EL (cell line): ENCODE measurements around the gene IL12RB1.
"Not testable (repeated sequence)": the region's sequence is repeated elsewhere in the genome, so short reads cannot be mapped to it uniquely, and the experiment has no call there.

Source experiments
- DNase-seq: peaks from one replicate; pipeline ENCODE4 v3.0.0-alpha.2; 2016

The IL12RB1 gene

DNA sequence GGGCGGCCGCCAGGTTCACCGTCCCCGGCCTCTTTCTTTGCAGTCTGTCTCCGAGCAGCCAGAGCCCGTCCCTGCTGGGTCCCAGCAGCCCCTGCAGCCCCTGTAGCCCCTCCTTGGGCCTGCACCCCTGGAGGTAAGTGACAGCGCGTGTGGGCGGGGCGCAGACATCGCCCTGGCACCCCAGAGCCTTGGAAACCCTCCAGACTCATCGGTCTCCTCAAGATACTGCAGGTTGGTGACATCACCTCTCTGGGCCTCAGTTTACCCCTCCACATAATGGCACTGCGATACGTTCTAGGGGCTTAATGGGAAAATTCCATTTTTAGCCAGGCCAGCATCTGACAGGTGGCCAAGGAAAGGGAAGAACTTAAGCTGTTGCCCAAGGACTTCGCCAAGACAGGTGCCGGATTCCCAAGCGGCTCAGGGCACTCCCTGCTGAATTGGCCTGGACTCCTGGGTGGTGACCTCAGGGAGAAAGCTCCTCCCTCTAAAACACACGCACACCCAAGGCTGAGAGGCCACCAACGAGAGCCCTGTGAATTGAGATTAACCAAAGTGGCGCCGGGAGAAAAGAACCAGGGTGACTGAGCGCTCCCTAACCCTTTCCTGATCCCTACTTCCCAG lies 24.0 kb upstream of the IL12RB1 start:
- no peak for DNase-seq

DNA sequence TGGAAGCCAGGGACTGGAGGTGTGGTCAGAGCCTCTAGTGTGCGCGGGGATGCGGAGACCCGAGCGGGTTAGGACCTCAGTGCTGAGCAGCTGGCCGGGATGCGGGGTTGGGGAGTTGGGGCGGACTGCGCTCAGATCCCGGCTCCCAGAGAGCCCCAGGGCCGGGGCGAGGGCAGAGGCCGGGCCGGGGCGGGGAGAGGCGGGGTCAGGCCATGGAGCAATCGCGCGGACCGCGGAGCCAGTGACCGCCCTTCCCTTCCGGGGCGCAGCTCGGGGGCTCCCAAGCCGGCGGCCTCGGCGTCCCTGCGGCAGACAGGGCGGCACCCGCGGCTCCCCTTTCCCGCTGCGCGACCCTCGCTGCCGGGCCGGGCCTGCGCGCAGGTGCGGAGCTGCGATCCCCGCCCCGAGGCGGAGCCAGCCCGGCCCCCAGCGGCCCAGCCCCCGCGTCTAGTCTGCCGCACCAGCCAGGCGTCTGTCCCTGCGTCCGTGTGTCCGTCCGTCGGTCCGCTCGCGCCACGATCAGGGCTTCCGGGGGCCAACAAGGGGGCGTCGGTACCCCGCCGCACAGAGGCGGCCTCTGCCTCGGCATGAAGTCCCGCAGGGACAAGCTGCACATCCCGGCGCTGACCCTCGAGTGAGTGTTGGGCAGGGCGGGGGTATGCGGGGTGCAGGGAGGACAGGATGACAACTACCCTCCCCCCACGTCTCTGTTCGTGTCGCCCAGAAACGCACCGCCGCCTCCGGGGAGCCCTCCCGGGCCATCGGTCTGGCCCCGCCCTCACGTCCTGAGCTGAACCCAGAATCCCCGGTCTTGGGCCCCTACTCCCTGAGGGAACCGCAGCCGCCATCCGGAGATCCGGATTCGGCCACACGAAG lies 23.2 kb upstream of the IL12RB1 start:
- peak; percentile 34 for DNase-seq

DNA sequence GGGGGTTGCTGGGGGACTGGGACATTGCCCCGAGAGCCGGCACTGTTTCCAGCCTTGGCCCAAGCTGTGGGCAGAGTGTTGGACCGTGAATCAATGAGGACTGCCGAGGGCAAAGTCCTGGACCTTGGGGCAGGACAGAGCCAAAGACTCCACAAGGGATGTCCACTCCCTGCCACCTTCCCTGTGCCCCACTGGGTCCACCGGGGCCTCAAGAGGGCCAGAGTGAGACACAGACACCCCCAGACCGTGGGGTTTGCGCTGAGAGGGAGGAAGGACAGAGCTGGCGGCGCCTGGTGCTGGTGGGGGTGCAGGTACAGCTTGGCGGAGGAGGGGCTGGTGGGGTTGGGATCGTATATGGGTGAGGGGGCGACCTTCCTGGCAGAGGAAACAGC lies 22.6 kb upstream of the IL12RB1 start:
- no peak for DNase-seq

DNA sequence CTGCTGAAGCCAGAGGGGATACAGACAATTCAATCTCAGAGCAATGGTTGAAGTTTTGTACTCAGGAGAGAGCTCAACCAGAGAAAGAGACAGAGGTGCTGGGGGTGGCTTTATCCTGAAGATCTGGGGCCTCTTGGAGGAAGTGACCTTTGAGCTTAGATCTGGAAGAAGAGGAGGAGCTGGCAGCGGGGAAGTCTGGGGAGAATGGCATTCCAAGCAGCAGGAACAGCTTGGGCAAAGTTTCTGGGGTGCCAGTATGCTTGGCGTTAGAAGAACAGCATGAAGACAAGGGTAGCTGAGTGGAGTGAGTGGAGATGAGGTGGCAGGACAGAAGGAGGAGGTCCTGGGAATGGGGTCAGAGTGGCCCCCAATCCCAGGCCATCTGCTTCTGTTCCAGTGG lies 22.2 kb upstream of the IL12RB1 start:
- no peak for DNase-seq

DNA sequence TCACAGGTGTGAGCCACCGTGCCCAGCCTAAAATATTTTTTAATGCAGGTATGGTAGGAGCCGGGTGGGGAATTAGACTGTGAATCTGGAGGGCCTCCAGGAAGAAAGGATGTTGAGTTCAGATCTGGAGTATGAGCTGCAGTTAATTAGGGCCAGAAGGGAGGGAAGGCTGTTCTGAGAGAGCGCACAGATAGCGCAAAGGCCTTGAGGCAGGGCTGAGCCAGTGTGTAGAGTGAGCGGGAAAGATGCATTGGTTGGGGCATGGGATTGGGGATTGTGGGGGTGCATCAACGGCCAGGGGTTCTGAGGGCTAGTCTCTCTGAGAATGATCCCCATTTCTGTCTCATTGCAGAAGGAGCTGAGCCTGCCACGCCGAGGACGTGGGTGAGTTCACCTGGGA lies 20.5 kb upstream of the IL12RB1 start:
- no peak for DNase-seq

DNA sequence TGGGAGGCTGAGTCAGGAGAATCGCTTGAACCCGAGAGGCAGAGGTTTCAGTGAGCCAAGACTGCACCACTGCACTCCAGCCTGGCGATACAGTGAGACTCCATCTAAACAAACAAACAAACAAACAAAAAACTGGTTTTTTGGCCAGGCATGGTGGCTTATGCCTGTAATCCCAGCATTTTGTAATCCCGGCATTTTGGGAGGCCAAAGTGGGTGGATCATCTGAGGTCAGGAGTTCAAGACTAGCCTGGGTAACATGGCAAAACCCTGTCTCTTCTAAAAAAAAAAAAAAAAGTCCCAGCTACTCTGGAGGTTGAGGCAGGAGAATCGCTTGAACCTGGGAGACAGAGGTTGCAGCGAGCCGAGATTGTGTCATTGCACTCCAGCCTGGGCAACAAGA lies 18.5 kb upstream of the IL12RB1 start:
- not testable (repeated sequence) for DNase-seq

DNA sequence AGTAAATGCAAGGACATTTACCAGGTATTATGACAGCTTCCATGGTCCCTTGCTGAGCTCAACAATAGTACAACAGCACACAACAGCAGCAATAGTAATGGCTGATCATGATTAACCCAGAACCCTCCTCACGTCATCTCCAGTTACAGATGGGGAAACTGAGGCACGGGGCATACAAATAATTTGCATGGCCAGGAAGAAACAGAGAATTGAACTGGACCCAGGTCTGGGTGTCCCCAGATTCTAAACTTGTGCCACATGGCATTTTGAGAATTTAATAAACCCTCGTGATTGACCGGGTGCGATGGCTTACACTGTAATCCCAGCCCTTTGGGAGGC lies 18.0 kb upstream of the IL12RB1 start:
- DNase-seq = no peak

DNA sequence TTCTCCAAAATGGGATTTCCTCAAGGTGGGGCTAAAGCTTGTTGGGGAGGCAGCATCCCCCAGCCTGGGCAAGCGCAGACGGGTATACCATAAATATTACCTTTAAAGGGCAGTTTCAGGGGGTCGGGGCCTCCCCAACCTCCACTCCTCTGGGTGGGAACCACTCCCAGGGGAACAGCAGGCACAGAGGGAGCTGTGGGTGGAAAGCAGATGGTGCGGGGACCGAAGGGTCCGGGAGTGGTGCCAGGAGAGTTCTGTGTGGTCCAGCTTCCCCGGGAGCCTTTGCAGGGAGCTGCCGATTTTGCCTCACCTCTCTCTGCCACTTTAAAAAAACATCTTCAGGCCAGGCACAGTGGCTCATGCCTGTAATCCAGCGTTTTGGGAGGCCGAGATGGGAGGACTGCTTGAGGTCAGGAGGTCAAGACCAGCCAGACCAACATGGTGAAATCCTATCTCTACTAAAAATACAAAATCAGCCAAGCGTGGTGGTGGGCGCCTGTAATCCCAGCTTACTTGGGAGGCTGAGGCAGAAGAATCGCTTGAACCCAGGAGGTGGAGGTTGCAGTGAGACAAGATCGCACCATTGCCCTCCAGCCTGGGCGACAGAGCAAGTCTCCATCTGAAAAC lies 16.3 kb upstream of the IL12RB1 start:
- no peak for DNase-seq

DNA sequence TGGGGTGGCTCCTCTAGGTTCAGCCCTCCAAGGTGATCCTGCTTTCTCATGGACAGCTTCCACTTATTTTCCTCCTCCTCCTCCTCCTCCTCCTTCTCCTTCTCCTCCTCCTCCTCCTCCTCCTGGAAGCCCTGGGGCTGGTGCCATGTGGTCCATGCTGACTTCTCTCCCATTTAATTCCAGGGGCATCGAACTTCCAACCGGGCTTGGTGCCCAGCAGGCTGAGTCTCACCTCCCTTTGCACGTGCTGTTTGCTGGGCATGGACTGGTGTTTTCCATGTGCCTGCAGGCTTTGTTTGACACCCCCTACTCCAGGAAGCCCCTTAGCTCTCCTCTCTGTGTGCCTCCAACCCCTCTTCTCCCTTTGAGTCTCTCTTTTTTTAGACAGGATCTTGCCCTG lies 14.5 kb upstream of the IL12RB1 start:
- DNase-seq = no peak

DNA sequence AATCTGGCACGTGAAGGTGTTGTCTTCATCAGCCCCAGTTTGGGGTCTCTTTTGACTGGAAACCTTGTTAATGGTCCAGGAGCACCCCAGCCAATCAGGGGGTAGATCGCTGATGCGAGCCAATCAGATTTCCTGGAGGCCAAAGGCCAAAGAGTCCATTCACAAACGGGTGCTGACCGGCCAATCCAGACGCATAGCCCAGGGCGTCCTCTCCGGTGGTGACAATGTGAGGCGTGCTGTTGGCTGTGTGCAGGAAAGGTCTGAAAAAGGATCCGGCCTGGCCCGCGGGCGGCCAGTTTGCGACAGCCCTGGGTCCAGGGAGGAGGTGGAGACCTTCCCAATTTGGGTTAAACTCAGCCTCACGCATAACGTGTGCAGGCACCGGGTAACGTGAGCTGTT lies 14.0 kb upstream of the IL12RB1 start:
- no peak for DNase-seq

DNA sequence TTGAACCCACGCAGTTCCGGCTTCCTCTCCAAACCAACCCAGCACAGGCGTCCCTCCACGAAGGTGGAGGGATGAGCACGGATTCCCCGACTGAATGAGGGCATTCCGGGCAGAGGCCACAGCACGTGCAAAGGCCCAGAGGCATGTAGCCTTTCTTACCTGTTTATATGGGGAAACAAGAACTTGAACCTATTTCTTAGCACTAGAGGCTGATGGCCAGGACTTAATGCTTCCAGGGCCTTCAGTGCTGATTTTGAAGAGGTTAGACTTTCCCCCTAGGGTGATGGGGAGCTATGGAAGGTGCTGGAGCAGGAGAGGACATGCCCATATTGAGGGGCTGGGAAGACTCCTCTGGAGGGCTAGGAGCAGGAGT lies 12.9 kb upstream of the IL12RB1 start:
- DNase-seq = no peak

DNA sequence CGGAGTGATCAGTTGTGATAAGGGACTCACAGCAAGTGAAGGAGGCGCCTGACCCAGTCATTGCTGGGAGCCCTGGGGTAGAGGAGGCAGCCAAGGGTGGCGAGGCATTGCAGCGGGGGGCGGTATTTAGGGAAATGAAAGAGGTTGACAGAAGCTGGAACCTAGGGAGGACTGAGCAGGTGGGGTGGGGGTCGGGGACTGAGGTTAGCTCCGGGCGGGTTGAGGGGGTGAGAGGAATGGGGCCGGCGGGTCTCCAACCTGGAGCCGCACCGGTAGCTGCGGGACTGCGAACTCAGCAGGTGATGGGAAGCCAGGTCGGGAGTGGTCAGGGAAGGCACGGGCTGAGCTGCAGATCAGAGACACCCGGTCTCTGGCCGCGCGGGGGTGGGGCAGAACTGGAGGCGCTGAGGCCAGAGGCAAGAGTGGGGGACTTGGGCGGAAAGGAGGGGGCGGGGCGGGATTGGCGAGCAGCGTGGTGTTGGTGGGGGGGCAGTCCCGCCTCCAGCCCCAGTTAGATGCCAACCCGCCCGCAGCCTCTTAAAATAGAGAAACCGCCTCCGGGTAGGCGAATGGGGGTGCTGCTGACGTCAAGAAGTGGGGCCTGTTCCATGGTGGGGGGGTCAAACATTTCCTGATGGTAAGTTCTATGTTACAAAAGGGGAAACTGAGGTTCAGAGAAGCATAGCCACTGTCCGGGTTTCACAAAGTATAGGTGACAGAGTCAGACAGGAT lies 12.3 kb upstream of the IL12RB1 start:
- DNase-seq = no peak

DNA sequence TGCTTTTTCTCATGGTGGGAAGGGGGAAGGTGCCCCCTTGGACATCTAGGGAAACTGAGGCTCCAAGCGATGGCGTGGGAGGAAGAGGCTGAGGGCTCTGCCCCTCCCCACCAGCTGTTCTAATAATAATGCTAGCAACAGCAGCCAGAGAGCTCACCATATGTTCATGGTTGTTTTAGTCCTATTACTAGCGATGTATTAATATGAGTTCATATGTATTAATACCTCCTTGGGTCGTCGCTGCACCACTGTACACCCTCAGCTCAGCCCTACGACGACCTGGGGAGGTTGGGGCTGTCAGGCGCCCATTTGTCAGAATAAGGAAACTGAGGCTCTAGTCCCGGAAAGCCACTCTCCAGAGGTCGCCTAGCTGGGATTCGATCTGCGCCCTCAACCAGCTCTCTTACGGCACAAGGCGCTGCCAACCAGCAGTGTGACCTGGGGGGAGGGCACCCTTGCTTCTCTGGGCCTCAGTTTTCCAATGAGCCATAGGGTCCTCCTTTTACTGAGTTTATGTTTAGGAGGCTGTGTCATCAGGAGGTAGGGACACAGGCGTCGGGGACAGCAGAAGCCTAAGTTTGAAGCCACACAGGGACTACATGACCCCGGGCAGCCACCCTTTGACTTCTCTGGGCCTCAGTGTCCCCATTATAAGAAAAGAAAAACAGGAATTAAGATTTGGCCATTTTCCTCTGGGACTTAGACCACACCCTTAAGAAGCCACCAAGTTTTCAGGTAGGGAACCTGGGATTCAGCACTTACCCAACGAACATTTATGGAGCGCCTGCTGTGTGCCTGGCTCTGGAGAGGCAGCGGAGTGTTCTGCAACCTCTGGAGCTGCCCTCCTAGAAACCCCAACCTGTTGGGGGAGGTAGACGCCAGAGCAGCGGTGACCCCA lies 11.5 kb upstream of the IL12RB1 start:
- DNase-seq = no peak

DNA sequence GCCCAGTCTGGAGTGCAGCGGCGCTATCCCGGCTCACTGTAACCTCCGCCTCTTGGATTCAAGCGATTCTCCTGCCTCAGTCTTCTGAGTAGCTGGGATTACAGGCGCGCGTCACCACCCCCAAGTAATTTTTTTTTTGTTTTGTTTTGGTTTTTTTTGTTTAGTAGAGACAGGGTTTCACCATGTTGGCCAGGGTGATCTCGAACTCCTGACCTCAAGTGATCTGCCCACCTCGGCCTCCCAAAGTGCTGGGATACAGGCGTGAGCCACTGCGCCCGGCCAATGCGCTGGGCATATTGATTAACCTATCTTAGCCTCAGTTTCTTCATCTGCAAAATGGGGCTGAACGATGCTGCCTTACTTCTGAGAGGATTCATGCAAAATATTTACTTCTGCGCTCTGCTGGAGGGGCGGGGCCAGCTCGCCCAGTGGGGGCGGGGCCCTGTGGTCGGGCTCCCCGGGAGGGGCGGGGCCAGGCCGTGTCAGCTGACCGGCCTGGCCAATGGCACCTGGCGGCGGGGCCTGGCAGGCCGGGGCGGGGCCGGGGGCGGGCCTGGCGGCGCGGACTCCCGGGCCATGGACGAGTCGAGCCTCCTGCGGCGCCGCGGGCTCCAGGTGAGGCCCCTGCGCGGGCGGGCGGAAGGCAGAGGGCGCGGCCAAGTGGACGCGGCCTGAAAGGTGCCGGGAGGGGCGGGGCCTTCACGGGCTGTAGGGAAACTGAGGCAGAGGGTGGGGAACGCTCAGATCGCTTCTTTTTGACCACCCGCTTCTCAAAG lies 10.7 kb upstream of the IL12RB1 start, which contains the start of gene MAST3:
Gene MAST3 (plus strand): TSS at position 562 of the 776 bp plus-strand sequence. CDS start 15 bp downstream, at position 577.
- DNase-seq = peak; percentile 79

DNA sequence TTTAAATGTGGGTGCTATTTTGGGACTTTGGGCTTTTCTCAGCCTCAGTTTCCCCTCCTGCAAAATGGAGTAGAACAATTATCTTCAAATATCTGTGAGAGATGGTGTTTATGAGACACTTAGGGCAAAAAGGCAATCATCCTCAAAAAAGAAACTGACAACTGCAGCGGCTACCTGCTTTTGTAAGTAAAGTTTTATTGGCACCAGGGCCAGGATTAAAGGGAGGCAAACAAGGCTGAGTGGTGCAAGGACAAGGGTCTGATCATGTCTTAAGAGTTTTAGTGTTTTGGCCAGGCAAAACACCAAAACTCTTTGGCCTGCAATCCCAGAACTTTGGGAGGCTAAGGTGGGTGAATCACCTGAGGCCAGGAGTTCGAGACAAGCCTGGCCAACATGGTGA lies 9.5 kb upstream of the IL12RB1 start:
- no peak for DNase-seq

DNA sequence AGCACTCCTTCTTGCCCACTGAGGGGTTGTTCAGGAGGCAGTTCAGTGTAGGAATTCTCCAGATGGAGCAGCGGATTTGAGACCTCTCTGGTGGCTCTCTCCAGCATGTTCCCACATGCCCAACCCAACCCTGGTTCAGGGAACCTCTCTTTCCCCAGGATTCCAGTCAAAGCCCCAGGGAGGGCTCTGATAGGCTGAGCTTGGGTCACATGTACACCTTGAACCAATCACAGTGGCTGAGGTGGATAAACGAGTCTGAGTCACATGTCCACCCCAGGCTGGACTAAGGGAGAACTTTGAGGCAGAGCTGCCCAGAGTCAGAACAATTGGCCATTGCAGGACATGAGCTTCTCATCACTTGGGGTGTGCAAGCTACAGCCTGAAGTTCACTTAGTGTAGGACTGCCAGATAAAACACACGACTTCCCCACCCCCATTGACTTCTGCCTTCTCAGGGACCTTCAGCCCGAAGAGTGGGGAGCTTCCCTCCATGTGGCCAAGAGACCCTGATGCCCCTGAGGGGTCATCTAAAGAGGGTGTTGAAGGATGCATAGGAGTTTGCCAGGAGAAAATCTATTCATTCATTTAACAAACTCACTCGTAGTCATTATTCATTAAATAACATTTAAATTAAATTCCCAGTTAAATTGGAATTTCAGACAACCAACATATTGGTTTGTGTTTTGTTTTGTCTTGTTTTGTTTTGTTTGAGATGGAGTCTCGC lies 6.9 kb upstream of the IL12RB1 start:
- DNase-seq = peak; percentile 56

DNA sequence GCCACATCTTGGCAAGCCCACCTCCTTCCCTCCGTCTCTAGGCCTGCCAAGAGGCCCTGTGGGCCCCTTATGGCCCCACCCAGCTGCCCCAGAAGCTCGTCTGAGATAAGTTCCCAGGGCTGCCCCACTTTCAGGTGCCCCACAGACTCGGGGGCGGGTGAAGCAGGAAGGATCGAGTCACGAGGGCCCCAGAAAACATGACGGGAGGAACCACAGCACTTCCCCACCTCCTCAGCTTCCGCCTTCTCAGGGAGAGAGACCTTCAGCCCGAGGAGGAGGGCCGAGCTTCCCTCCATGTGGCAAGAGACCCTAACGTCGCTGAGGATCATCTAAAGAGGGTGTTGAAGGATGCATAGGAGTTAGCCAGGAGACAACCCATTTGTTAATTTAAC lies 4.5 kb upstream of the IL12RB1 start:
- no peak for DNase-seq

DNA sequence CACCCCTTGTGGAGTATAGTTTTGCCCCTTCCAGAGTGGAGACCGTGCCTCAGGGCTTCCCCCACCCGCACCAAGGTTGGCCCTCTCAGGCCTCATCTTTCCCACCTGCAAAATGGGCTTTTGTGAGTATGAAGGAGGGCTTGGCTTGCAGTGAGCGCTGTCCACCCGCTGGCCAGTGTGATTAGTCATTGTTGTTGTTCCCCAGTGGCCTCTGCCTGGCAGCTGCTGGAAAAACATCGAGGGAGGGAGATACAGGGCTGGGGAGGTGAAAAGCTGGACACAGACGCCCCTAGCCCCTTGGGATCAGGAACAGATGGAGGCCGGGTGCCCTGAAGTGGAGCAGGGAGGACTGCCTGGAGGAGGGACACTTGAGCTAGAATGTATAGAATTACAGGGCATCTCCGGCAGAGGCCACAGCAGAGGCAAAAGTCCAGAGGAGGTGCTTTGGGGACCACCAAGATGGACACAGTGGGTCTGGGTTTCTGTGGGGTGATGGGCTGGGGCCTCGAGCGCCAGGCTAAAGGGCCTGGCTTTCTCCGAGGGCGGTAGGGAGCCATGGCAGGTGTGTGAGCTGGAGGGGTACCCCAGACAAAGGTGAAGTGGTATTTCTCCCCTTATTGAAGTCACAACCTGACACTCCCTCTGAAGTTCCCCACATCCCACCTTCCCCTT lies 3.9 kb upstream of the IL12RB1 start:
- DNase-seq = no peak

DNA sequence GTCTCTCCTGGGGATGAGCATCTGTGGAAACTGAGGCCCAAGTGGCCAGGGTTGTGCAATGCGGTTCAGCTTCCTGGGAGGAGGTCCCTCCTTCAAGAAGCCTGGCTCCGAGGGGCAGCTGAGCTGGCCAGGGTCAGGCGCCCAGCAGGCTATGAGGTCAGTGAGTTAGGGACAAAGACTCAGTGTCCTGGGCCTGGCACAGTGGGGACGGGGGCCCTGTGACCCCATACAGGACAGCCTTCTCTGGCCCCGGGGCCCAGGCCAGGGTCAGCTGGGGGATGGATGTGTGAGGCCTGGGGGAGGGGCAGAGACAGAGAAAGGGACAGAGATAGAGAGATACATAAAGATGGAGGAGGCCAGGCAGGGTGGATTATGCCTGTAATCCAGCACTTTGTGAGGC lies 3.0 kb upstream of the IL12RB1 start:
- DNase-seq = no peak

DNA sequence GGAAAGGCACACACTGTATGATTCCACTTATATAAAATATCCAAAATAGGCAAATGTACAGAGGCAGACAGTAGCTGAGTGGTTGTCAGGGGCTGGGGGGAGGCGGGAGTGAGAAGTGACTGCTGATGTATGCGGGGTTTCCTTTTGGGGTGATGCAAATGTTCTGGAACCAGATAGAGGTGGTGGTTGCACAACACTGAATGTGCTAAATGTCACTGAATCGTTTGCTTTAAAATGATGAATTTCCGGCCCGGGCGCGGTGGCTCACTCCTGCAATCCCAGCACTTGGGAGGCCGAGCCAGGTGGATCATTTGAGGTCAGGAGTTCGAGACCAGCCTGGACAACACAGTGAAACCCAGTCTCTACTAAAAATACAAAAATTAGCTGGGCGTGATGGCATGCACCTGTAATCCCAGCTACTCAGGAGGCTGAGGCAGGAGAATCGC lies 2.4 kb upstream of the IL12RB1 start:
- DNase-seq = not testable (repeated sequence)
